Forelimb muscle (tissue), 1 donor: Measurements from ENCODE around the gene MITF. TPM values are rescaled to one million over a fixed set of nuclear protein-coding genes. Genes with fewer than 3 reads are reported as not detected.

Experiments
- DNase-seq: peaks from one replicate; pipeline ENCODE4 v3.0.0-alpha.2; 2013; ENCODE audit warnings: low read depth
- polyA plus RNA-seq: library from polyadenylated mRNA; unstranded; fragments of 120-200 nt; gene quantifications from one replicate; pipeline ENCODE4 v1.2.1, GENCODE V29; 2013; ENCODE audit not compliant: insufficient read length

The MITF gene, protein sequence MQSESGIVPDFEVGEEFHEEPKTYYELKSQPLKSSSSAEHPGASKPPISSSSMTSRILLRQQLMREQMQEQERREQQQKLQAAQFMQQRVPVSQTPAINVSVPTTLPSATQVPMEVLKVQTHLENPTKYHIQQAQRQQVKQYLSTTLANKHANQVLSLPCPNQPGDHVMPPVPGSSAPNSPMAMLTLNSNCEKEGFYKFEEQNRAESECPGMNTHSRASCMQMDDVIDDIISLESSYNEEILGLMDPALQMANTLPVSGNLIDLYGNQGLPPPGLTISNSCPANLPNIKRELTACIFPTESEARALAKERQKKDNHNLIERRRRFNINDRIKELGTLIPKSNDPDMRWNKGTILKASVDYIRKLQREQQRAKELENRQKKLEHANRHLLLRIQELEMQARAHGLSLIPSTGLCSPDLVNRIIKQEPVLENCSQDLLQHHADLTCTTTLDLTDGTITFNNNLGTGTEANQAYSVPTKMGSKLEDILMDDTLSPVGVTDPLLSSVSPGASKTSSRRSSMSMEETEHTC
- polyA plus RNA-seq: 6.8 TPM

DNA sequence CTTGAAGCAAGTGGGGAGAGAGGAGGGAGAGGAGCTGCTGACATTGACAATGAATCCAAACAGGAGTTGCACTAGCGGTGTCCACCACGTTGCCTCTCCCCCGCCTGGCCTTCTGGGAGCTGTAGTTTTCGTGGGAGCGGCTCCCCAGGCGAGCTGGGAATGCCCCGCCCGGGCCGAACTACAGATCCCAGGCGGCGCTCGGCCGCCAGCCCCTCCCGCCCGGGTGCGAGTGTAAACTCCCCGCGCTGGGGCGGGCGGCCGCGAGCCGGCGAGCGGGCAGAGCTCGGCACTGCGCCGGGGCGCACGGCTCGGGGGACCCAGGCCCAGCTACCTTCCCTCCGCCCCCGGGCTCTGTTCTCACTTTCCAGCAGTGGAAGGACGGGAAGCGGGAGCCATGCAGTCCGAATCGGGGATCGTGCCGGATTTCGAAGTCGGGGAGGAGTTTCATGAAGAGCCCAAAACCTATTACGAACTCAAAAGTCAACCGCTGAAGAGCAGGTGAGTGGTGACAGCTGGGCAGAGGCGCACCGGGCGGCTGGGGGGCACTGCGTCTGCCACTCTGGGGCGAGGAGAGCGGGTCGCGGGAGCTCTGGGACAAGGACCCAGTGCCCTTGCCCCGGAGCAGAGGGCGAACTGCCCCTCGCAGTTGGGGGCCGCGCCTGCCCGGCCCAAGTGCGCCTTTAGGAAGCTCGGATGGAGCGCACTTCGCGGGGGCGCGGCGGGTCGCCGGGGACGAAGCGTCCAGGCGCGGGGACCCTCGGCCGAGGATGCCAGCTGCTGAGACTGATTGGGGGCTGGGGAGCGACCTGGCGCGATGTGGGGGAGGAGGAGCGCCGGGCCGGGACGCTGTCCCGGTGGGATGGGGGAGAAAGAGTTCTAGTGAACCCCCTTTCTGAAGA, at the start of gene MITF:
Gene MITF (plus strand): TSS at position 261 of the 899 bp plus-strand sequence. CDS start 134 bp downstream, at position 395.
- DNase-seq: peak; percentile 80

- DNase-seq: no peak
These were observed 47.4 kb upstream of the MITF start for GRCh38 chr3:69691860-69692259.

GRCh38 chr3:69692761-69693160, 46.5 kb upstream of the MITF start:
- DNase-seq: no peak

DNA sequence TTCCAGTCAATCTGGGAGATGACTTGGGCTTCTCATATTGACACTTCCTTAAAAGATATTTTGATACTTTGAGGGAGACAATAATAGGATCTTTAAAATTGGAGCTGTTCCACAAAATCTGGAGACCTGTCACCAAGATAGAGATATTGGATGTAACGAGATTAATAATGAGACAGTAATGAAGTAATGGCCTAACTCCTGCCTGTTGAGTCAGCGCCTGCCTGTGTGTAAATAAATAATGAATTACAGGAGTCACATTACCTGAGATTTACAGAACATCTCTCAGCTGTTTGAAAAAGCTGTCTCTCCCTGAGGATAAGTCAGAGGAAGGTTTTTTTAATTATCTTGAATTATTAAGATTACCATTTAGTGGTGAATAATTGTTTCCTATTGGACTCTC, 43.8 kb upstream of the MITF start:
- no peak for DNase-seq

- no peak for DNase-seq
These were observed 43.3 kb upstream of the MITF start for GRCh38 chr3:69695933-69696332.

GRCh38 chr3:69696367-69696766, 42.9 kb upstream of the MITF start:
- DNase-seq: no peak

DNA sequence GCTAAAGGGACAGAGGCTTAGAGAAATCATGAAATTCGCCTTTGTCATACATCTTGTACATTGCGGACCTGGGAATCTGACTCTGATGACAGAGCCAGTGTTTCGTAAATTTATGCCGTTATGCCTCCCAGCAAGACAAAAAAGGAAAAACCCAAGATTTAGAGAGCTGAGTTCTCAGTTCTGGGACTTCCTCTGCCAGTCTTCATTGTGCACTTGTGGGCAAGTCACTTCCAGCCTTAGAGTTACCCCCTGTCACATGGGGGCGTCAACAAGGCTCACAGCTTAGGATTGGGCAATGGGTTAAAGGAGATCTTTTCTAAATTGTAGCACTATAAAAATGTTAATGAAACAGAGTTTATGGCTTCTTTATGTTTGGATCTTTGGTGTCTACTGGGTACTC, 41.9 kb upstream of the MITF start:
- DNase-seq: no peak

- DNase-seq: no peak
These were observed 40.5 kb upstream of the MITF start for GRCh38 chr3:69698728-69699127.

- DNase-seq: no peak
These were observed 40.1 kb upstream of the MITF start for GRCh38 chr3:69699183-69699582.

DNA sequence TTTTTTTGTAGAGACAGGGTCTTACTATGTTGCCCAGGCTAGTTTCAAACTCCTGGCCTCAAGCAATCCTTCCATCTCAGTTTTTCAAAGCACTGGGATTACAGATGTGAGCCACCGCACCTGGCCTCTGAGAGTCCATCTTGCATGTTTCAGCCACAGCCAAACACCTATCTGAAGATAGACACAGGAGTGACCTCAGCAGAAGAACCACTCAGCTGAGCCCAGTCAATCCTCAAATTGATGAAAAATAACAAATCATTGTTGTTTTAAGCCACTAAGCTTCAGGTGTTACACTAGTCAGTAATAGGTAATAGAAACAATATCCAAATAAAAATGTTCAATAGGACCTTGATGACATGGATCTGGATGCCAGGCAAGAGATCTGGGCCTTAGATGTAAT, 38.3 kb upstream of the MITF start:
- DNase-seq: no peak

DNA sequence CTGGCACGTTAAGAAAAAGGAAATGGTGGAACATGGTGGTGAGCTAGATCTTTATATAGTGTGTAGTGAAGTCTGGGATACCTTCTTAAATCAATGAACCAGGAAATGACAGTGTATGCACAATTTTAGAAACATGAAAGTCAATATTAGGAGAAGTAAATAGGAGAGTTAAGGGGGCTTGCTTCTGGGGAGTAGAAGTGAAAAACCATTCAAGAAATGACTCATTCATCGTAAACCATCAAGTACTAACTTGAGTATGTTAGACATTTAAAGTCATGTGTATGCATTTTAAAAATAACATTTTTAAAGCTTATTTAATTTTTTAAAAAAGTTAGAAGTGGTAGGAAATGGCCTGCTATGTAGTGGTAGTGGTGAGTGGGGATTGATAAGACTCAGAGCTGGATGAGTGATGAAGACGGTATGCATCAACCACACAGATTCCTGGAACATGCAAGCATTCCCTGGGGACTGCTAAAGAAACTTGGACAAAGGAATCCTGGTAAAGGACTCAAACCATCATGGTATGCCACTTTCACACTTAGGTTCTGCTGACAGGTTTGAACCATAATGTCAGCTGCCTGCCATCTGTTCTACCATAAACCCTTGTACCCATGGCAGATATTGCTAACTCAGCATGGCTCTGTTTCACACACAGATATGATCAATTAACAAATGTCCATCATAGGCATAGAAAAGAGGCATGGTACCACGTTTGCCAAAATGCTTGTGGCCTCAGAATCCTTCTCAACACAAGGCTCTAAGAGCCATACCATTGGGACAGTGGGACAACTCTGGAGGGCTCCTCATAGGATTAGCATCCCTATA, 28.9 kb upstream of the MITF start:
- no peak for DNase-seq

DNA sequence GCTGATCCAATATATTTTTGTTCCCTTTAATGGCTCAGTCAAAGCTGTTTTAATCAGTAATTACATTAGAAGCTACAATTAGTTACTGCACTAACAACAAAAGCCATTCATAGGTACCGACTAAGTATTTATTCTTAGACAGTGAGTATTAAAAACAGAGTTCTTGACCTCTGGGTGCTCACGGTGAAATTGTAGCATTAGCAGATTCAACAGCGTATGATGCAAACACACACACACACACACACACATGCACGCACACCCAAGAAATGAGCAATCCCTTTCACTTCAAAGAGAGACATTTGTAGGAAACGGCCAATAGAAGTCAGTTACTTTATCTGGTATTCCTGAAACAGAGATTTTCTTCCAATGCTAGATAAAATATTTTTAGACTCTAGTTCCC, 27.0 kb upstream of the MITF start:
- no peak for DNase-seq

GRCh38 chr3:69712933-69713332, 26.3 kb upstream of the MITF start:
- DNase-seq: no peak

GRCh38 chr3:69715204-69715603, 24.1 kb upstream of the MITF start:
- DNase-seq: no peak

DNA sequence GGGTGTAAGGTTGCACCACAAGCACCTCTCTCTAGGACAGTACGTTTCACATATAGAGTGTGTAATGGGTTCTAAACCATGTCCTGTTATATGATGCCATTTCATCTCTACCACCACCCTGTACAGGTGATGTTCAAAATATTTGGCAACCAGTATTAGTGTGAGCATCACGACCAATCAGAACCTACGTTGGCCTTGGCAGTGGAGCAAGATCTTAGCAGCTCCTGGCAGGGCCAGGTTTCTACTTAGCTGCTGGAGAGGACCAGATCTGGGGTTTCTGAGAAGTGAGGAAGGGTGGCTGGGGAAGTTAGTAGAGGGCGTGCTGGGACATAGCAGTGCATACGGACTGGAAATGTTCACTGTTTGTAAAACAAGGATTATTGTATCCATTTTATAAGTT, 23.1 kb upstream of the MITF start:
- no peak for DNase-seq

GRCh38 chr3:69718866-69719586, 20.2 kb upstream of the MITF start:
- no peak for DNase-seq

- DNase-seq: no peak
These were observed 19.6 kb upstream of the MITF start for GRCh38 chr3:69719587-69720122.

DNA sequence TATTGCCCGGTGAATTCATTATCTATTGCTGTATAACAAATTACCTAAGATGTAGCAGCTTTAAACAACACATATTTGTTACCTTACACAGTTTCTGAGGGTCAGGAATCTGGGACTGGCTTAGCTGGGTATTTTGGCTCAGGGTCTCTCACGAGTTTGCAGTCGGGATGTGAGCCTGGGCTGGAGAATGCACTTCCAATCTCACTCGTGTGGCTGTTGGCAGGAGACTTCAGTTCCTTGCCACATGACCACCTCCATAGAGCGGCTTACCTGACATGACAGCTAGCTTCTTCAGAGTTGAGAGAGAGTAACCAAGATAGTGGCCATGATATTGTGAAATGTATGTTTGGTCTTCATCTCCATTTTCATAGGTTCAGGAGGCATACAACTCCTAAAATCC, 18.4 kb upstream of the MITF start:
- no peak for DNase-seq

DNA sequence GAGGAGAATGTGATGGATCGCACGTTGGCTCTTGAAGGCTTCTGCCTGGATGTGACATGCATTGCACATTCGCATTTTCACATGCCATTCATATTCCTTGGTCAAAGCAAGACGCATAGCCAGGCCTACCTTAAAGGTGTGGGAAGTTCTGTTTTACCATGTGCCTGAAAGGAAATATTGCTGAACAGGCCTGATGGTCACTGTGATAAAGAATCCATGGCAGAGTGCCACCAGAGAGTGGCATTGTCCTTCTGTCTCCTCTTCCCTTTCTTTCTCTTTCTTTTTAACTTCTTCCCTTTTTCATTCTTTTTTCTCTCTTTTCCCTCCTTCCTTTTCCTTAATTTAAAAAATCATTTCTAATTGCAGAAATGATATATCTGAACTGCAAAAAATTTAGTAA, 15.9 kb upstream of the MITF start:
- DNase-seq: no peak

DNA sequence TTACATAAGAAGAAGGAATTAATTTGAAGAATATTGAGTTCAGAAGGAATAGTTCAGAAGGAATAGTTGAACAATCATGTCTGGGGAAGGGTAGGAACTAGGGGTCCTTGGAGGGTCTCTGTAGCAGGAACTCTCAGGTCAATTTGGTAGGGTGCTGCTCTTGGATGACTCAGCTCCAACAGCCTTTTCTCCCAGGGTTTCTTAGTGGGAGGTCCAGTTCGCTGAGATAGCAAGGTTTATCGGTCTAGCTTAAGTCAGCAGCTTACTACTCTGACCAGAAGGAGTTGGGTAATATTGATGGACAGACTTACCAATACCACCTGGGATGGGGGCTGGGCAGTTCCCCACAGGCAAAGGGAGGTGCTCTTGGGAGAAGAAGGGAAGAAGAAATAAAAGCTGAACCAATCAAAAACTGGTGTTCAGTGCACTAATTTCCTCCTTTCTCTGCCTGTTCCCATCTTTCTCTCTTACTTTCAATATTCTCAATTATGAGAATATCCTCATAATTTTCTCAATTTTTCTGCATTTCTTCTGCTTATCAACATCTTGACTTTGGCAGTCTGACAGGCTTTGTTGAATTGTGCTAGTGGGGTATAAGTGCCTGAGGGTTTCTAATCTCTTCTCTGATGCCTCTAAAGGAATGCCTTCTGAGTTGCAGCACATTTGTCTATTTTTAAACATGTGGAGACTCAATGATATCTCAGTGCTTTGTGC, 14.4 kb upstream of the MITF start:
- no peak for DNase-seq
